NB4 (cell line): ENCODE data around the gene SNRPD2.

Experiments used
- DNase-seq: peaks from one replicate; pipeline ENCODE4 v3.0.0; 2010; ENCODE audit warnings: low read depth
- H3K4me3 ChIP-seq: one replicate; pipeline ENCODE4 v1.5.1; 2011; ENCODE audit warnings: mild to moderate bottlenecking, low read depth, low read length, moderate library complexity
- MYC ChIP-seq: IDR thresholded peaks from 2 replicates; pipeline ENCODE4 v1.6.1; 2011; ENCODE audit warnings: low read depth, low read length
- POLR2A ChIP-seq: IDR thresholded peaks from 2 replicates; pipeline ENCODE4 v1.6.1; 2011; ENCODE audit warnings: mild to moderate bottlenecking; ENCODE audit not compliant: insufficient read length; ENCODE audit errors: extremely low read depth
- TF ChIP-seq, protein P1 (sequence below): IDR thresholded peaks from one replicate; pipeline ENCODE4 v1.5.1; 2012; ENCODE audit warnings: low read depth, low read length
- TF ChIP-seq, protein P2 (sequence below): IDR thresholded peaks from 2 replicates; pipeline ENCODE4 v1.6.1; 2011; ENCODE audit warnings: low read depth, low read length

The SNRPD2 gene

GRCh38 chr19:45641274-45642105 lies 50.3 kb downstream of the SNRPD2 start:
- peak; percentile 89 for DNase-seq
- TF ChIP-seq POLR2A (peak; percentile 26), MYC (peak; percentile 68; the same call in 1 of the 2 replicates)
- TF ChIP-seq, protein P1, sequence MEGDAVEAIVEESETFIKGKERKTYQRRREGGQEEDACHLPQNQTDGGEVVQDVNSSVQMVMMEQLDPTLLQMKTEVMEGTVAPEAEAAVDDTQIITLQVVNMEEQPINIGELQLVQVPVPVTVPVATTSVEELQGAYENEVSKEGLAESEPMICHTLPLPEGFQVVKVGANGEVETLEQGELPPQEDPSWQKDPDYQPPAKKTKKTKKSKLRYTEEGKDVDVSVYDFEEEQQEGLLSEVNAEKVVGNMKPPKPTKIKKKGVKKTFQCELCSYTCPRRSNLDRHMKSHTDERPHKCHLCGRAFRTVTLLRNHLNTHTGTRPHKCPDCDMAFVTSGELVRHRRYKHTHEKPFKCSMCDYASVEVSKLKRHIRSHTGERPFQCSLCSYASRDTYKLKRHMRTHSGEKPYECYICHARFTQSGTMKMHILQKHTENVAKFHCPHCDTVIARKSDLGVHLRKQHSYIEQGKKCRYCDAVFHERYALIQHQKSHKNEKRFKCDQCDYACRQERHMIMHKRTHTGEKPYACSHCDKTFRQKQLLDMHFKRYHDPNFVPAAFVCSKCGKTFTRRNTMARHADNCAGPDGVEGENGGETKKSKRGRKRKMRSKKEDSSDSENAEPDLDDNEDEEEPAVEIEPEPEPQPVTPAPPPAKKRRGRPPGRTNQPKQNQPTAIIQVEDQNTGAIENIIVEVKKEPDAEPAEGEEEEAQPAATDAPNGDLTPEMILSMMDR: no peak
- TF ChIP-seq, protein P2, sequence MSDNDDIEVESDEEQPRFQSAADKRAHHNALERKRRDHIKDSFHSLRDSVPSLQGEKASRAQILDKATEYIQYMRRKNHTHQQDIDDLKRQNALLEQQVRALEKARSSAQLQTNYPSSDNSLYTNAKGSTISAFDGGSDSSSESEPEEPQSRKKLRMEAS: peak; percentile 35; the same call in 1 of the 2 replicates

DNA sequence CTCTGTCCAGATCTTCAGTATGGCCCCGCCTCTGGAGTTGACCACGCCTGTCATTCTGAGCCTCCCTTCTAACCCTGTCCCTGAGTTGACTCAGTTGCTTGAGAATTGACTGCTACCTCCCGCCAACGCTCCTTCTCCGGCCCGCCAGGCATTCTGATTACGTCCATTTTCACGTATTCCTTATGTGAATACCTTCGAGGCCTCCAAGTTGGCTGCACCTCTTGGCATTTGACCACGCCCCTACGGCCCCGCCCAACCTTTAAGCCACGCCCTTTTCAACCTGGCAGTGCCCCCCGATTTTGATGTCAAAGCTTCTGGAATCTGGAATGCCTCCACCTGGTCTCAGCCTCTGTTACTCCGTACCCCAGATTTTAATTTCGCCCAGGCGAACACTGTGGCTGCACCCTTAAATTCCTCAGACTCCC lies 50.9 kb downstream of the SNRPD2 start:
- TF ChIP-seq, protein P1: no peak
- TF ChIP-seq, protein P2: no peak
- TF ChIP-seq MYC (no peak), POLR2A (no peak)
- no peak overlapping the region for H3K4me3 ChIP-seq
- no peak for DNase-seq

More at GRCh38 chr19:45641274-45642105, 50.3 kb downstream of the SNRPD2 start:
- H3K4me3 ChIP-seq: peak overlapping the region; percentile 38

GRCh38 chr19:45638930-45639729 lies 52.6 kb downstream of the SNRPD2 start, which contains the start of gene EML2:
EML2 (minus strand) TSS chr19:45639397; CDS start chr19:45639376, 21 bp downstream.
- TF ChIP-seq, protein P2: no peak
- TF ChIP-seq MYC (no peak), POLR2A (peak; percentile 24)
- TF ChIP-seq, protein P1: peak; percentile 24
- peak within 1 kb of the TSS; percentile 65 for H3K4me3 ChIP-seq
- DNase-seq: peak; percentile 47

DNA sequence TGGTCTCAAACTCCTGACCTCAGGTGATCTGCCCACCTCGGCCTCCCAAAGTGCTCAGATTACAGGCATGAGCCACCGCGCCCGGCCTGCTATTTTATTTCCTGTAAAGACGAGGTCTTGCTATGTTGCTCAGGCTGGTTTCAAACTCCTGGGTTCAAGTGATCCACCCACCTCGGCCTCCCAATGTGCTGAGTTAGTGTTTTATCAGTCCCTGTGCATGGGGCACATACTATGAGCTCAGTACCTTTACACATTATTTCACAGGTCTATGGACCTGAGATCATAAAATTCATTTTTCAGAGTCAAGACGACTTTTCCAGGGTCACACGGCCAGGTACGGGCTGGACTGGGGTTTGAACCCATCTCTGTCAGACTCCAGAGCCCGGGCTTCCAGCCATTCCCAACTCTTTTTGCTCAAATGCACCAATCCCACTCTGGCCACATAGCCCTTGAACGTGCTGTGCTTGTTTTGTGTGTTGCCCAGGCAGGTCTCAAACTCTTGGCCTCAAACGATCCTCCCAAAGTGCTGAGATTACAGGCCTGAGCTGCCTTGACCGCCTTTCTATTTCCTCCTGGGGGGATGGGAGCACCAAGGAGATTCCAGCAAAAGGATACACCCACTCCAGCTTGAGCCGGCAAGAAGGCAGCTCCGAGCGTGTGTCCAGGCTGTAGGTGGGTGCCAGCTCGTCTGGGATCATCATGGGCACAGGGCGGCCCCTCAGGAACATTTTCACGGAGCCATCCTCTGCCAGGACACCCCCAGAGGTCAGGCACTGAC lies 53.7 kb downstream of the SNRPD2 start:
- no peak for DNase-seq
- TF ChIP-seq, protein P2: no peak
- TF ChIP-seq, protein P1: no peak
- TF ChIP-seq POLR2A (no peak), MYC (no peak)
- peak overlapping the region; percentile 65 for H3K4me3 ChIP-seq
